ENCODE results near the gene MTUS2. TPM values are rescaled to one million over a fixed set of nuclear protein-coding genes. Genes with fewer than 3 reads are reported as not detected.

Gene MTUS2
- total and polyA plus RNA-seq, 9 of the 15 experiments (the other 6 are each of a cell fraction or from before 2014, with no cell fraction given), result 0.01 to 0.28 (median 0.06) TPM; not detected in 1

- H3K9me1 ChIP-seq (ENCODE audit: control insufficient read depth, insufficient read depth, low read length), result no peaks in the 10 kb centered on the region
- H3K79me2 ChIP-seq (ENCODE audit: control insufficient read depth, insufficient read depth, low read length), result no peaks in the 10 kb centered on the region
- H4K20me1 ChIP-seq (replicated peaks; ENCODE audit: control insufficient read depth, insufficient read depth, low read length), result no peaks in the 10 kb centered on the region
- H3K4me2 ChIP-seq (ENCODE audit: insufficient read depth, low read length), result no peak overlapping the region
- H3K4me1 ChIP-seq (replicated peaks in 1 of 2; ENCODE audit: control insufficient read depth in 2 of 2, insufficient read depth in 2 of 2, low read length in 2 of 2), result no peaks in the 10 kb centered on the region
- no peak for TF ChIP-seq PBX2 (CRISPR knock-in tag; IDR thresholded peaks at IDR 0.05; ENCODE audit: low read depth)
- no peak for TF ChIP-seq PBX2 (tag; conservative IDR thresholded peaks at IDR 0.05; ENCODE audit: low read depth)
- no peak for TF ChIP-seq SAP30 (IDR thresholded peaks at IDR 0.05; ENCODE audit: borderline replicate concordance, insufficient read depth, low read depth, low read length, poor library complexity, severe bottlenecking)
- no peak for TF ChIP-seq ZNF253 (CRISPR knock-in tag; conservative IDR thresholded peaks at IDR 0.05)
- no peak for TF ChIP-seq HNRNPLL (IDR thresholded peaks at IDR 0.05; ENCODE audit: low read depth, low read length, poor library complexity, severe bottlenecking)
- TF ChIP-seq ZNF197 (CRISPR knock-in tag; IDR thresholded peaks at IDR 0.05; ENCODE audit: low read depth), result no peak
- TF ChIP-seq NR1H2 (CRISPR knock-in tag; IDR thresholded peaks at IDR 0.05), result no peak
- TF ChIP-seq SRSF3 (IDR thresholded peaks at IDR 0.05; ENCODE audit: insufficient read depth, low read length), result no peak
- TF ChIP-seq TGIF2 (CRISPR knock-in tag; IDR thresholded peaks at IDR 0.05), result no peak
- TF ChIP-seq TRIM28 (IDR thresholded peaks at IDR 0.05), result no peak
- no peak for TF ChIP-seq MAZ (CRISPR knock-in tag; conservative IDR thresholded peaks at IDR 0.05 in 1 of 2, IDR thresholded peaks at IDR 0.05 in 1 of 2)
- TF ChIP-seq CEBPB (tag; IDR thresholded peaks at IDR 0.05), result no peak
- no peak for TF ChIP-seq RAD51 (IDR thresholded peaks at IDR 0.05; ENCODE audit: borderline replicate concordance, low read depth)
- no peak for TF ChIP-seq HLTF (IDR thresholded peaks at IDR 0.05)
- no peak for TF ChIP-seq OTX1 (CRISPR knock-in tag; IDR thresholded peaks at IDR 0.05)
- TF ChIP-seq ZBTB1 (CRISPR knock-in tag; IDR thresholded peaks at IDR 0.05; ENCODE audit: borderline replicate concordance, low read depth), result no peak
- no peak for TF ChIP-seq SAFB (IDR thresholded peaks at IDR 0.05; ENCODE audit: borderline replicate concordance, low read depth, low read length)
- TF ChIP-seq ZNF766 (CRISPR knock-in tag; conservative IDR thresholded peaks at IDR 0.05), result no peak
- TF ChIP-seq, protein P1, sequence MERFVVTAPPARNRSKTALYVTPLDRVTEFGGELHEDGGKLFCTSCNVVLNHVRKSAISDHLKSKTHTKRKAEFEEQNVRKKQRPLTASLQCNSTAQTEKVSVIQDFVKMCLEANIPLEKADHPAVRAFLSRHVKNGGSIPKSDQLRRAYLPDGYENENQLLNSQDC (CRISPR knock-in tag; IDR thresholded peaks at IDR 0.05), result no peak
- no peak for TF ChIP-seq ZBTB17 (CRISPR knock-in tag; IDR thresholded peaks at IDR 0.05)
- no TSS peak for BruUV-seq (replicated peaks)
- ChIA-PET CTCF (ENCODE audit: low intra/inter-chr PET ratio) (no interaction called here), POLR2A (no interaction called here)
- ATAC-seq (no peak), DNase-seq (ENCODE audit: extremely low read depth in 1 of 4, low spot score in 3 of 4) (no peak), FAIRE-seq (no peak)
- no peak overlapping the region for H3K27ac ChIP-seq (ENCODE audit: extremely low read depth, low read depth, low read length)
- no peak overlapping the region for H2AFZ ChIP-seq (ENCODE audit: low read depth, low read length)
- H3K36me3 ChIP-seq (ENCODE audit: control insufficient read depth, insufficient read depth, low read length), result no peaks in the 10 kb centered on the region
- H3K9me3 ChIP-seq (replicated peaks; ENCODE audit: control insufficient read depth, insufficient read depth, low read depth, low read length), result no peaks in the 10 kb centered on the region
- H3K9ac ChIP-seq (ENCODE audit: insufficient read depth in 1 of 2, low read depth in 2 of 2, low read length in 2 of 2), result no peak overlapping the region
- intact Hi-C loops (cut with micrococcal nuclease), result no loop called here
- WGBS (ENCODE audit: insufficient coverage, low coverage, missing lambda C conversion rate), result 0% methylated on average over 4 of the region's 4 CpGs
- in situ Hi-C loops (cut with MboI), result no loop called here
- H3K4me3 ChIP-seq, result no peak overlapping the region
- no peaks in the 10 kb centered on the region for H3K27me3 ChIP-seq (ENCODE audit: control insufficient read depth in 2 of 2, insufficient read depth in 2 of 2, low read length in 2 of 2)
Observed at GRCh38 chr13:29050719-29051118, 230.6 kb downstream of the MTUS2 start.

Data from K562 (cell line).